ENCODE measurements around the gene PAPLN. TPM values are rescaled to one million over a fixed set of nuclear protein-coding genes. Genes with fewer than 3 reads are reported as not detected.

PAPLN gene
- total and polyA plus RNA-seq, 9 of the 15 experiments (the other 6 are each of a cell fraction or from before 2014, with no cell fraction given), result 0.43 to 3.5 (median 1.7) TPM

GRCh38 chr14:73246387-73247150 is 9.3 kb downstream of the PAPLN start (continued):
- TF ChIP-seq ZBTB11 (CRISPR knock-in tag; IDR thresholded peaks at IDR 0.05), result no peak
- no peak for TF ChIP-seq XRCC4 (IDR thresholded peaks at IDR 0.05; ENCODE audit: extremely low read depth, insufficient read depth, insufficient read length)
- TF ChIP-seq ZBTB7A (IDR thresholded peaks at IDR 0.05; ENCODE audit: borderline replicate concordance, control insufficient read depth, low read depth, low read length), result peak; percentile 20; the same call in 1 of the 2 replicates
- no peak for TF ChIP-seq DDX20 (tag; IDR thresholded peaks at IDR 0.05; ENCODE audit: low read depth)
- TF ChIP-seq TEAD2 (tag; IDR thresholded peaks at IDR 0.05), result no peak
- TF ChIP-seq TAF1 (IDR thresholded peaks at IDR 0.05; ENCODE audit: control insufficient read depth, extremely low read depth, insufficient read depth, low read length, severe bottlenecking), result no peak
- TF ChIP-seq E2F6 (IDR thresholded peaks at IDR 0.05; ENCODE audit: borderline replicate concordance in 1 of 2, extremely low read depth in 1 of 2, insufficient read depth in 1 of 2, insufficient read length in 1 of 2, low read depth in 1 of 2, low read length in 1 of 2, poor library complexity in 1 of 2, severe bottlenecking in 1 of 2), result peak in 1 of 2 experiments; percentile 34
- no peak for TF ChIP-seq ZNF668 (CRISPR knock-in tag; IDR thresholded peaks at IDR 0.05)
- TF ChIP-seq TEAD4 (IDR thresholded peaks at IDR 0.05; ENCODE audit: low read length), result 0 out of 2 replicates have a peak, but pooled peaks have one; percentile 12
- no peak for TF ChIP-seq TEAD4 (CRISPR knock-in tag; IDR thresholded peaks at IDR 0.05; ENCODE audit: borderline replicate concordance)
- no peak for TF ChIP-seq STAT6 (CRISPR knock-in tag; IDR thresholded peaks at IDR 0.05)
- peak in 2 of 3 experiments; percentile 69 to 85 for TF ChIP-seq YY1 (IDR thresholded peaks at IDR 0.05; ENCODE audit: borderline replicate concordance in 1 of 3, control insufficient read depth in 1 of 3, extremely low read depth in 1 of 3, insufficient read depth in 3 of 3, insufficient read length in 1 of 3, insufficient replicate concordance in 2 of 3, low read depth in 1 of 3, low read length in 2 of 3)
- TF ChIP-seq MECOM (CRISPR knock-in tag; IDR thresholded peaks at IDR 0.05), result no peak
- no peak for TF ChIP-seq CHD1 (IDR thresholded peaks at IDR 0.05; ENCODE audit: low read length)
- TF ChIP-seq LARP7 (IDR thresholded peaks at IDR 0.05), result no peak
- no peak for TF ChIP-seq RBFOX2 (IDR thresholded peaks at IDR 0.05; ENCODE audit: low read depth, low read length)
- TF ChIP-seq ZNF324 (CRISPR knock-in tag; IDR thresholded peaks at IDR 0.05), result no peak
